HG03095 (cell line): ENCODE measurements around the gene CAV1.

Experiments used
- ATAC-seq: cut with Tn5 transposase; IDR thresholded peaks from one replicate; pipeline ENCODE4 v1.9.1; 2021; ENCODE audit warnings: moderate library complexity; ENCODE audit not compliant: unreplicated experiment

CAV1 gene

GRCh38 chr7:116554911-116555310 lies 30.1 kb downstream of the CAV1 start:
- ATAC-seq, result no peak

GRCh38 chr7:116557066-116557585 lies 32.3 kb downstream of the CAV1 start:
- ATAC-seq, result no peak

DNA sequence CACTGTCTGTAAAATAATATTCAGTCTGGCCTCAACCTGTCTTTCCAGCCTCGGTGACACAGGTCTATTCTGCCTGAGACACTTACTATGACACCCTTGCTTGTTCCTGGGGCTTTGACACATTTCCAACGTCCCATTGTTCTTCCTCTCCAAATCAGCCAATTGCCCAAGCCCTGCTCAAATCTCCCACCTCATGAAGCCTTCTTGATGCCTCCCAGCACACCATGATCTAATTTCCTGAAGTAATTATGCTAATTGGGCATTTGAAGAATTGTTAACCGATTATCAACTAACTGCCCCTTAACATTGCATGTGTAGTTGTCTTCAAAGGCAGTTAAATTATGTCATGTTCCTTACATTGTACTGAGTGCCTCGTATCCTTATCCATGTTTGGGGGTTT lies 33.1 kb downstream of the CAV1 start:
- ATAC-seq, result no peak

GRCh38 chr7:116560021-116560970 lies 35.5 kb downstream of the CAV1 start:
- no peak for ATAC-seq

- ATAC-seq, result no peak
These were observed 37.1 kb downstream of the CAV1 start for GRCh38 chr7:116561697-116562483.

GRCh38 chr7:116562529-116563121 lies 37.8 kb downstream of the CAV1 start:
- no peak for ATAC-seq

- no peak for ATAC-seq
These were observed 41.1 kb downstream of the CAV1 start for GRCh38 chr7:116565981-116566380.

- no peak for ATAC-seq
These were observed 41.8 kb downstream of the CAV1 start for GRCh38 chr7:116566666-116567065.

DNA sequence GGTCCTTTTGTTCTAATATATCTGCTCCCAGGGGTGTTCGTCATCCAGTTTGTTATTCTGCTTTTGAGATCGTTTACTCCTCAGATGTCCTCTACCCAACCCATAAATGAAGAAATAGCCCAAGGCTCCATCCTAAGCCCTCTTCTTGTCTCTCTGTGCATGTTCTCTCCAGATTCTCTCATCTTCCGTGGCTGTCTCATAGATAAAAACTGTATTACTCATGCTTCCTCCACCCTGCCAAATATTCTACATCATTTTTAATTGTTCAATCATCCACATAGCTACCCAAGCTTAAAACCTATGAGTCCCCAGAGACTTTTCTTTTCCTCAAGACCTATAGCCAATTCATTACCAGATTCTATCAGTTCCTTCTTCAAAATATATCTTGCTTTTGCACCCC lies 44.9 kb downstream of the CAV1 start:
- ATAC-seq, result no peak

GRCh38 chr7:116570306-116570705 lies 45.5 kb downstream of the CAV1 start:
- ATAC-seq, result no peak

DNA sequence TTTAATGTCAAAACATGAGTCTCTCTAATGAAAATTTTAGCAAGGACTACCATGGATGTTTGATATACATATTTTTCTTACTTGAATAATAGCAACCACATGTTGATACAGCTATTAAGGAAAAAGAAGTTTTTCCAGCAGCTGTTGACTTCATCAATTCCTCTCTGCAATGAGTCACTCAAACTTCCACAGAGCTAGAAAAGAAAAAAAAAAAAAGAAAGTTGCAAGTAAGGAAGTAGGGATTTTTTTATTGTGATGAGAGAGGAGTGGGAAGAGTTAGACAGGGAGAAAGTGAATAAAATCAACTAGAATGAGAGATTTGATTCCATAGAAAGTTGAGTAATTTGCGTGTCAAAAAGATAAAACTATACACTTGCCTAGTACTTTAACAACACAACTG lies 46.2 kb downstream of the CAV1 start:
- no peak for ATAC-seq

DNA sequence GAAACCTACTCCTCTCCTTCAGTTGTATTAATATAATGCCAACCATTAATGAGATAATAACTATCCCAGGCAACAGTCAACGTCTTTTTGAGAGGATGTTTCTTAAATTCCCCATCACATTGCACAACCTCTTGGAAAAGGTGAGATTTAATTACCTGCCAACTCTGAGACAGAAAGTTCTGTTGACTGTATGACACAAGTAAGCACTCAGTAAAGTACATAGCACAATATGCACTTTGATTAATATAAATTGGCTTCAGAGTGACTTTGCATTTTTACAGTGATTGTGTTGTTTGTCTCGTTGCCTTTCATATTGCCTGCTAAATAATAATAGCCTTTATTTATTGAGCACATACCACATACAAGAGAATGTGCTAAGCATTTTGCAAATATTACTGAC lies 46.7 kb downstream of the CAV1 start:
- ATAC-seq, result no peak

DNA sequence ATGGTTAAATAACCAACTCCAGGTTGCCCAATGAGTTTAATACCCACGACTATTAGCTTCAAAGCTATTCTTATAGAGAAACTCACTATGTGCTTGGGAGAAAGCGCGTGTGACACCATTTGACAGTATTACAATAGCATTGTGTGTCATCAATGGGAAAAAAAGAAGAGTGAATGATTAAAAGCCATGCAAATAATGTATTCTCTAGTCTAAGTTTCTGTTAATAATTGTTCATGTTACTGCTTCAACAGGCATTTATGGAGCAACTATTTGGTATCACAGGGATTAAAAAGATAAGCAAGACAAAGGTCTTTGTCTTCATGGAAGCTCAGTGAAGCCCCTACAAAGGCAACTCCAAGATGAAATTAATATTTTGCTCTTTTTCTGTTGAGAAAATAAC lies 47.2 kb downstream of the CAV1 start:
- ATAC-seq, result no peak

- ATAC-seq, result no peak
These were observed 48.7 kb downstream of the CAV1 start for GRCh38 chr7:116573541-116573940.

DNA sequence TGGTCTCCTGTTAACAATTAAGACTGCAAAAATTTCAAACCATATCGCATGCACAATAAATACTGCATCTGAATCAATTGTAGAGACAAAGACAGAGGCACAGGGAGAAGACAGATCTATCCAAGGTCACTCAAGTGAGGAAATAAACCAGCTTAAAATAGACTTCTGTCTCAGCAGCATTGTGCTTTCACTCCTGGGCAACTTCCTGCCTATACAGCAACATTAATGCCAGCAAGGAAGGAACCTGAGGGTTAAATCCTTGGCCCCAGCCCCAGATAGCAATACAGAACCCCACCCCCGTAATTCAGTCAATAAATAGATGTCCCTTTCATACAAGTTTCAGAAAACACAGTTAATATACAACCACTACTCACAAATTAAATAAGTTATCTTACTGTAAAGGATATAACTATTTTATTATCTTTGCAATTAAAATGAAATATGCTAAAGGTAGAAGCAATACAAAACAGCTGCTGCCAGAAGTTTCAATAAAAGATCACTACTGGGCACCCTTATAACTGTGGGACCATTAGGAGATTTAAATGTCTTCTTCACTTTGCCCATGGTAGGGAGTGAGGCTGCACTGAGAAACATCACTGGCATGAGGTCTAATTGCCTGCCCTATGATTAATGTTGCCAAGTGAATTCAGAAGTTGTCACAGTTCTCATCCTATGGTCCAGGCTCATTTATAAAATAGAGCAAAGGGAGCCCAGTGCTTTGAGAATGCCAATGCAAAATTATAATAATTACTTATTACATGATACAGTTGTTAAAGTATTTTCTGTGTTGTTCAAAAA lies 49.4 kb downstream of the CAV1 start:
- ATAC-seq, result peak; percentile 32

- ATAC-seq, result no peak
These were observed 51.0 kb downstream of the CAV1 start for GRCh38 chr7:116575853-116576252.

DNA sequence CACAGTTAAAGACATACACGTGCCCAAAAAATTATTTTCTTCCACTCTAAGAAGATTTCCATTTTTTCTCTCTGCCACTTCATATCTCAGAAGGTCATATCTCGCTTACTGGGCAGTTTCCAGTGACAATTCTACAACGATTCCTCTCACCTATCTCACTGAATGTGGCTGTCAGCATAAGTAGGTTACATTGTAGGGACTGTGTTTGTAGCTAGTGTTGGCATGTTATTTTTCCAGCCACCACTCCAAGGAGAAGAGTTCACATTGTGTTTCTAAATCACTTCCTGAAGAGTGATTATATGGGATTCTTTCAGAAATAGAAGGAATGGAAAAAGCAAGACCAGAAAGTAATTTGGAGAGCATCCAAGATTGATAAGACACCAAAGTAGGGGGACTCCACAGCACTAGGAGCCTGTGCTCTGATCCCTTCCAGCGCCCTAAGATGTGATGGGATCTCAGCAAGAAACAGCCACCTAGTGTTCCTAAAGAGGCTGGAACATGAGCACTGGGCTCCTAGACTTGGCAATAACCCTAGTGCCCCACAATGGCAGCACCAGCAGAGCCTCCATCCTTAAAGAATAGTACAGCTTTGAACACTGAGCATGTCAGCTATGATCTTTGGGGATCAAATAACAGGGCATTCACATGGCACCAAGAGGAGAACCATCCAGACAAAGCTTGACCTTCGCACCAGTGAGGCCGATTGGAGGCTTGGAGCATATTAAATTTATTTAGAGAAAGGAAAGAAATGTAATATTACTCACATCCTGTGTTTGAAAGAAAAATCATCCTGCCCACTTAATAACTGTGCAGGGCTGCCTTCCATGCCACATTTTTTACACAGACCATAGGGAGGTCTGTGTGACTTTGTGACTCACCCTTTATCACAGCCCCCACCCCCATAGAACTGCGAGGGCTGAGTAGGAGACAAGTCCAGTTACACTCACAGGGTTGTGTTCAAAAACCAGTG lies 51.8 kb downstream of the CAV1 start:
- ATAC-seq, result no peak

GRCh38 chr7:116577320-116577871 lies 52.6 kb downstream of the CAV1 start:
- peak; percentile 75 for ATAC-seq

DNA sequence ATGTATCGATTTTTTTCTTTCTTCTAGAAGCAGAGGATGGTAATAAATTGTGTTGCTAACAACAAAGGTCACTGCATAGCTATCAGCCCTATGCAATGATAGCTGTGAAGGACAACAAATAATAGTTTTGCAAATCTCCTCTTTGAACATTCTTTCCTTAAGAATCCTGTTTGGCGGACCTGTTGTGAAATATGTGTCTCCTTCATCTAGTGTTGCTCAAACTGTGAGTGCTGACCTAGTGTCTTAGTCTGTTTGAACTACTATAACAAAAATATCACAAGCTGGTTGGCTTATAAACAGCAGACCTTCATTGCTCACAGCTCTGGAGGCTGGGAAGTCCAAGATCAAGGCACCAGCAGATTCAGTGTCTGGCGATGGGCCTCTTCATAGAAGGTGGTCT lies 53.7 kb downstream of the CAV1 start:
- no peak for ATAC-seq
